GM21423 (cell line): ENCODE measurements around the gene DMRT3.

Experiments used
- ATAC-seq: cut with Tn5 transposase; IDR thresholded peaks from one replicate; pipeline ENCODE4 v1.9.1; 2021; ENCODE audit warnings: mild to moderate bottlenecking, moderate library complexity; ENCODE audit not compliant: unreplicated experiment

DMRT3 gene

GRCh38 chr9:970151-970996 lies 6.1 kb upstream of the DMRT3 start:
- ATAC-seq, result no peak

- ATAC-seq, result no peak
Measured at GRCh38 chr9:971901-972500, 4.5 kb upstream of the DMRT3 start.

- no peak for ATAC-seq
Measured at GRCh38 chr9:972501-973294, 3.8 kb upstream of the DMRT3 start.

- ATAC-seq, result no peak
Measured at GRCh38 chr9:973295-973834, 3.1 kb upstream of the DMRT3 start.

GRCh38 chr9:974031-974995 lies 2.1 kb upstream of the DMRT3 start:
- no peak for ATAC-seq

- ATAC-seq, result no peak
Measured at GRCh38 chr9:974996-975739, 1.3 kb upstream of the DMRT3 start.

GRCh38 chr9:975740-976257 lies 656 bp upstream of the DMRT3 start:
- ATAC-seq, result no peak

- no peak for ATAC-seq
Measured at GRCh38 chr9:976943-977837, 735 bp downstream of the DMRT3 start.

GRCh38 chr9:977838-978830 lies 1.7 kb downstream of the DMRT3 start:
- no peak for ATAC-seq

- ATAC-seq, result no peak
Measured at GRCh38 chr9:979983-980382, 3.5 kb downstream of the DMRT3 start.

- ATAC-seq, result no peak
Measured at GRCh38 chr9:980640-981039, 4.2 kb downstream of the DMRT3 start.

- no peak for ATAC-seq
Measured at GRCh38 chr9:981491-981898, 5.0 kb downstream of the DMRT3 start.

- no peak for ATAC-seq
Measured at GRCh38 chr9:982394-983230, 6.2 kb downstream of the DMRT3 start.

- no peak for ATAC-seq
Measured at GRCh38 chr9:994005-994404, 17.6 kb downstream of the DMRT3 start.

GRCh38 chr9:995192-995591 lies 18.7 kb downstream of the DMRT3 start:
- ATAC-seq, result no peak

- no peak for ATAC-seq
Measured at GRCh38 chr9:995781-996180, 19.3 kb downstream of the DMRT3 start.
